Uterus (tissue), 2 donors: ENCODE data around the gene DCBLD1.

Source experiments
- POLR2A ChIP-seq, 2 donors: fragments of 450-650 bp; IDR thresholded peaks; one replicate each; pipeline ENCODE4 v1.6.1; 2016; ENCODE audit warnings: antibody characterized with exemption in 2 of 2, mild to moderate bottlenecking in 1 of 2, moderate library complexity in 1 of 2
- TF ChIP-seq, protein P1 (sequence below), 4 experiments: fragments of 200-600 bp in 2 of 4; fragments of 450-650 bp in 2 of 4; sonication (generic) in 2 of 4; IDR thresholded peaks; one replicate each; pipeline ENCODE4 v1.5.1; 2016 to 2019; ENCODE audit warnings: antibody characterized with exemption in 4 of 4, mild to moderate bottlenecking in 2 of 4, moderate library complexity in 1 of 4

DNA sequence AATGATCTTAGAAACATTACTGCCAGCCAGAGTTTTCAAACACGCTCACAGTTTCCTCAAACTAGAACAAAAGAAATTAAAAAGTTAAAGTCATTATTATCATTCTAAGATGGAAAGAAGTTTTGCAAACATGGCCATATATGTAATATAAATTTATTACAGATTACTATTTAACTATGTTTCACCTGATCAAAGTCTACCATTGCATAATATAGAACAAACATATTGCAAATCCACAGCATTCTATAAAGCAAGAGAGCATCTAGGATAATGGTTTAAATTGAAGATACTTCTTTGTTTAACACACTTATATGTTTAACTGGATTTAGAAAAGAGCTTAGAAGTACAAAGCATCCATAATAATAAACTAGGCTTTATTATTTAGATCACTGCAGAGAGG is 26.2 kb upstream of the DCBLD1 start:
- TF ChIP-seq, protein P1, sequence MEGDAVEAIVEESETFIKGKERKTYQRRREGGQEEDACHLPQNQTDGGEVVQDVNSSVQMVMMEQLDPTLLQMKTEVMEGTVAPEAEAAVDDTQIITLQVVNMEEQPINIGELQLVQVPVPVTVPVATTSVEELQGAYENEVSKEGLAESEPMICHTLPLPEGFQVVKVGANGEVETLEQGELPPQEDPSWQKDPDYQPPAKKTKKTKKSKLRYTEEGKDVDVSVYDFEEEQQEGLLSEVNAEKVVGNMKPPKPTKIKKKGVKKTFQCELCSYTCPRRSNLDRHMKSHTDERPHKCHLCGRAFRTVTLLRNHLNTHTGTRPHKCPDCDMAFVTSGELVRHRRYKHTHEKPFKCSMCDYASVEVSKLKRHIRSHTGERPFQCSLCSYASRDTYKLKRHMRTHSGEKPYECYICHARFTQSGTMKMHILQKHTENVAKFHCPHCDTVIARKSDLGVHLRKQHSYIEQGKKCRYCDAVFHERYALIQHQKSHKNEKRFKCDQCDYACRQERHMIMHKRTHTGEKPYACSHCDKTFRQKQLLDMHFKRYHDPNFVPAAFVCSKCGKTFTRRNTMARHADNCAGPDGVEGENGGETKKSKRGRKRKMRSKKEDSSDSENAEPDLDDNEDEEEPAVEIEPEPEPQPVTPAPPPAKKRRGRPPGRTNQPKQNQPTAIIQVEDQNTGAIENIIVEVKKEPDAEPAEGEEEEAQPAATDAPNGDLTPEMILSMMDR (IDR thresholded peaks at IDR 0.05) = no peak
- TF ChIP-seq POLR2A (IDR thresholded peaks at IDR 0.05) = no peak
